NCI-H345 treated with DMSO at 0.1 percent for 48 hours (cell line): ENCODE data around the gene PTGR3.

Experiments
- DNase-seq: peaks from one replicate; lab custom pipeline; 2025; ENCODE audit not compliant: unreplicated experiment; lab: John Stamatoyannopoulos, UW

The PTGR3 gene

GRCh38 chr18:75209129-75209950 is at the start of gene PTGR3:
TSS of gene PTGR3 (minus strand) at chr18:75209139. CDS start at chr18:75209058, 81 bp downstream.
- DNase-seq = peak; percentile 76

- no peak for DNase-seq
Measured at GRCh38 chr18:75257605-75258004, 48.7 kb upstream of the PTGR3 start.

- DNase-seq = no peak
Measured at GRCh38 chr18:75256376-75256775, 47.4 kb upstream of the PTGR3 start.

GRCh38 chr18:75255094-75255493 is 46.2 kb upstream of the PTGR3 start:
- DNase-seq = no peak

- no peak for DNase-seq
Measured at GRCh38 chr18:75253784-75254183, 44.8 kb upstream of the PTGR3 start.

- no peak for DNase-seq
Measured at GRCh38 chr18:75253043-75253442, 44.1 kb upstream of the PTGR3 start.

GRCh38 chr18:75252136-75252535 is 43.2 kb upstream of the PTGR3 start:
- DNase-seq = no peak

GRCh38 chr18:75251466-75251865 is 42.5 kb upstream of the PTGR3 start:
- DNase-seq = no peak

- no peak for DNase-seq
Measured at GRCh38 chr18:75250471-75250821, 41.5 kb upstream of the PTGR3 start.

- DNase-seq = no peak
Measured at GRCh38 chr18:75249672-75250470, 40.9 kb upstream of the PTGR3 start.

GRCh38 chr18:75249175-75249518 is 40.2 kb upstream of the PTGR3 start:
- DNase-seq = no peak

GRCh38 chr18:75248426-75249174 is 39.7 kb upstream of the PTGR3 start:
- no peak for DNase-seq

GRCh38 chr18:75247611-75248421 is 38.9 kb upstream of the PTGR3 start:
- DNase-seq = no peak

- DNase-seq = no peak
Measured at GRCh38 chr18:75246721-75247610, 38.0 kb upstream of the PTGR3 start.

GRCh38 chr18:75244351-75245313 is 35.7 kb upstream of the PTGR3 start:
- no peak for DNase-seq

GRCh38 chr18:75241705-75242104 is 32.8 kb upstream of the PTGR3 start:
- no peak for DNase-seq

GRCh38 chr18:75240433-75240832 is 31.5 kb upstream of the PTGR3 start:
- DNase-seq = no peak

- no peak for DNase-seq
Measured at GRCh38 chr18:75238786-75239185, 29.8 kb upstream of the PTGR3 start.

- no peak for DNase-seq
Measured at GRCh38 chr18:75238100-75238499, 29.2 kb upstream of the PTGR3 start.
